Hematopoietic multipotent progenitor cell treated with erythropoietin and hydrocortisone succinate and interleukin-3 and kit ligand, for 6 days (in vitro differentiated cells): Measurements from ENCODE around the gene LNPEP.
"Not testable (repeated sequence)": the region's sequence is repeated elsewhere in the genome, so short reads cannot be mapped to it uniquely, and the experiment has no call there.

Experiments
- DNase-seq: peaks from one replicate; pipeline ENCODE4 v3.0.0-alpha.2; 2015

Gene LNPEP

GRCh38 chr5:96930589-96930988 is 5.3 kb upstream of the LNPEP start:
- no peak for DNase-seq

GRCh38 chr5:96931037-96931436 is 4.8 kb upstream of the LNPEP start:
- not testable (repeated sequence) for DNase-seq

- DNase-seq = peak; percentile 38
Observed at GRCh38 chr5:96931605-96932004, 4.3 kb upstream of the LNPEP start.

GRCh38 chr5:96932026-96932425 is 3.9 kb upstream of the LNPEP start:
- no peak for DNase-seq

GRCh38 chr5:96933764-96934707 is 1.8 kb upstream of the LNPEP start:
- peak; percentile 63 for DNase-seq

- DNase-seq = peak; percentile 95
Observed at GRCh38 chr5:96934708-96935558, 947 bp upstream of the LNPEP start.

- DNase-seq = peak; percentile 64
Observed at GRCh38 chr5:96936431-96937320, 796 bp downstream of the LNPEP start.

- no peak for DNase-seq
Observed at GRCh38 chr5:96940586-96940985, 4.7 kb downstream of the LNPEP start.

GRCh38 chr5:96941140-96941539 is 5.3 kb downstream of the LNPEP start:
- no peak for DNase-seq

- no peak for DNase-seq
Observed at GRCh38 chr5:96942078-96942477, 6.2 kb downstream of the LNPEP start.

GRCh38 chr5:96942911-96943310 is 7.0 kb downstream of the LNPEP start:
- DNase-seq = no peak

- DNase-seq = no peak
Observed at GRCh38 chr5:96943799-96944198, 7.9 kb downstream of the LNPEP start.

- no peak for DNase-seq
Observed at GRCh38 chr5:96945144-96945897, 9.4 kb downstream of the LNPEP start.

GRCh38 chr5:96946381-96946780 is 10.5 kb downstream of the LNPEP start:
- DNase-seq = no peak

GRCh38 chr5:96952118-96952750 is 16.4 kb downstream of the LNPEP start:
- DNase-seq = no peak

GRCh38 chr5:96952974-96953730 is 17.3 kb downstream of the LNPEP start:
- DNase-seq = no peak

GRCh38 chr5:96957254-96958049 is 21.6 kb downstream of the LNPEP start:
- DNase-seq = no peak

GRCh38 chr5:96958977-96959376 is 23.1 kb downstream of the LNPEP start:
- no peak for DNase-seq

GRCh38 chr5:96961053-96961452 is 25.2 kb downstream of the LNPEP start:
- DNase-seq = peak; percentile 68

GRCh38 chr5:96962540-96962991 is 26.7 kb downstream of the LNPEP start:
- DNase-seq = peak; percentile 70
